Endothelial cell of umbilical vein (primary cell): Measurements from ENCODE around the gene APOL4. TPM values are rescaled to one million over a fixed set of nuclear protein-coding genes. Genes with fewer than 3 reads are reported as not detected.

ENCODE experiments used
- BruUV-seq: library from RNA; stranded (reverse); fragments of 400-500 nt; replicated peaks from 2 replicates; lab custom pipeline; 2021; lab: Mats Ljungman, UMichigan
- CTCF ChIA-PET: fragments of 300-600, 350-600 bp; sonication (Branson Sonifier 250); formaldehyde crosslinking; loops from one replicate; lab custom pipeline; 2021; ENCODE audit warnings: antibody characterized with exemption, inconsistent platforms; lab: Charles Lee
- POLR2A ChIA-PET: fragments of 300-600, 350-600 bp; sonication (Branson Sonifier 250); formaldehyde crosslinking; loops from one replicate; lab custom pipeline; 2021; ENCODE audit warnings: antibody characterized with exemption, inconsistent platforms; lab: Charles Lee
- DNase-seq: peaks from one replicate; pipeline ENCODE4 v3.0.0-alpha.2; 2011; ENCODE audit warnings: low read depth, low spot score
- FAIRE-seq: peaks from 2 replicates; lab custom pipeline; 2011; peaks lifted over from hg19 to GRCh38; lab: Jason Lieb, UNC
- H2AFZ ChIP-seq: 2 replicates; pipeline ENCODE4 v1.6.0; 2012; ENCODE audit warnings: low read depth, low read length, control low read depth, inconsistent platforms
- H3K27ac ChIP-seq: 2 replicates; pipeline ENCODE4 v1.5.1; 2011; ENCODE audit warnings: low read depth, mild to moderate bottlenecking, control low read depth, low read length, moderate library complexity; ENCODE audit not compliant: insufficient read depth
- H3K27me3 ChIP-seq, 2 experiments: 2 replicates each; pipeline versions ENCODE4 v1.6.0 to v1.6.1; 2011; ENCODE audit warnings: low read length in 2 of 2, mixed read lengths in 1 of 2; ENCODE audit not compliant: control insufficient read depth in 2 of 2, insufficient read depth in 2 of 2
- H3K36me3 ChIP-seq, 2 experiments: 2 replicates in 1 of 2; 3 replicates in 1 of 2; pipeline ENCODE4 v1.5.1; 2011; ENCODE audit warnings: low read length in 2 of 2, mild to moderate bottlenecking in 1 of 2, moderate library complexity in 1 of 2; ENCODE audit not compliant: control insufficient read depth in 2 of 2, insufficient read depth in 2 of 2; ENCODE audit errors: extremely low read depth in 1 of 2
- H3K4me1 ChIP-seq: 3 replicates; pipeline ENCODE4 v1.5.1; 2011; ENCODE audit warnings: mild to moderate bottlenecking, low read length; ENCODE audit not compliant: control insufficient read depth, insufficient read depth; ENCODE audit errors: extremely low read depth
- H3K4me2 ChIP-seq: 2 replicates; pipeline ENCODE4 v1.6.1; 2011; ENCODE audit warnings: low read length, control low read depth, mixed read lengths; ENCODE audit not compliant: insufficient read depth
- H3K4me3 ChIP-seq, 3 experiments: fragments of 200-600 bp in 1 of 3; sonication (generic), shearing (Covaris generic) in 1 of 3; replicated peaks in 1 of 3; 2 replicates each; pipeline ENCODE4 v1.5.1; 2011 to 2016; ENCODE audit warnings: control low read depth in 3 of 3, low read length in 3 of 3, mild to moderate bottlenecking in 2 of 3, inconsistent platforms in 1 of 3, low read depth in 1 of 3, moderate library complexity in 1 of 3; ENCODE audit not compliant: insufficient read depth in 1 of 3
- H3K79me2 ChIP-seq: 2 replicates; pipeline ENCODE4 v1.6.0; 2012; ENCODE audit warnings: low read length, inconsistent platforms; ENCODE audit not compliant: control insufficient read depth, insufficient read depth
- H3K9ac ChIP-seq: replicated peaks from 2 replicates; pipeline ENCODE3; 2011; ENCODE audit warnings: low read length, control low read depth; ENCODE audit not compliant: insufficient read depth; ENCODE audit errors: extremely low read depth
- H3K9me1 ChIP-seq: replicated peaks from 3 replicates; pipeline ENCODE4 v1.6.0; 2011; ENCODE audit warnings: mild to moderate bottlenecking, low read length; ENCODE audit not compliant: control insufficient read depth, insufficient read depth; ENCODE audit errors: extremely low read depth
- H3K9me3 ChIP-seq: replicated peaks from 2 replicates; pipeline ENCODE4 v1.5.1; 2012; ENCODE audit warnings: low read length, inconsistent platforms; ENCODE audit not compliant: control insufficient read depth, insufficient read depth
- H4K20me1 ChIP-seq: replicated peaks from 2 replicates; pipeline ENCODE3; 2011; ENCODE audit warnings: mild to moderate bottlenecking, low read length; ENCODE audit not compliant: control insufficient read depth, insufficient read depth; ENCODE audit errors: extremely low read depth
- EZH2 ChIP-seq: IDR thresholded peaks from 2 replicates; pipeline ENCODE4 v1.6.1; 2012; ENCODE audit warnings: borderline replicate concordance, low read depth, mild to moderate bottlenecking, moderate library complexity, low read length, inconsistent platforms; ENCODE audit not compliant: severe bottlenecking
- FOS ChIP-seq: IDR thresholded peaks from 2 replicates; pipeline ENCODE4 v1.6.1; 2011; ENCODE audit warnings: mild to moderate bottlenecking, low read length, moderate library complexity, borderline replicate concordance; ENCODE audit not compliant: insufficient read depth
- GATA2 ChIP-seq: IDR thresholded peaks from 2 replicates; pipeline ENCODE4 v1.7.0; 2011; ENCODE audit warnings: low read depth, mild to moderate bottlenecking, moderate library complexity, mixed read lengths, low read length; ENCODE audit not compliant: insufficient read length, insufficient read depth
- JUN ChIP-seq: IDR thresholded peaks from 2 replicates; pipeline ENCODE4 v1.6.1; 2011; ENCODE audit warnings: borderline replicate concordance, low read depth; ENCODE audit not compliant: insufficient read length, insufficient read depth
- MYC ChIP-seq: IDR thresholded peaks from one replicate; pipeline ENCODE4 v1.6.1; 2011; ENCODE audit warnings: mild to moderate bottlenecking, low read depth, low read length
- POLR2A ChIP-seq: IDR thresholded peaks from 2 replicates; pipeline ENCODE4 v1.6.1; 2012; ENCODE audit warnings: low read depth, mild to moderate bottlenecking, control low read depth, low read length
- POLR2AphosphoS5 ChIP-seq: IDR thresholded peaks from 2 replicates; pipeline ENCODE4 v1.6.1; 2012; ENCODE audit warnings: low read depth, mild to moderate bottlenecking, control low read depth, low read length, moderate library complexity; ENCODE audit not compliant: insufficient read depth
- dilution Hi-C: fragments of 300-500 bp; cut with MboI; formaldehyde crosslinking; loops from one replicate; pipeline ENCODE4 v1.15.0; 2019; ENCODE audit warnings: low sequenced_read_pairs; ENCODE audit not compliant: extremely low pct_ligation_motif_present
- intact Hi-C: fragments of 100-400 bp; cut with micrococcal nuclease; formaldehyde crosslinking; loops from one replicate; pipeline ENCODE4 v1.10.0; 2022
- polyA plus RNA-seq, 4 experiments: library from polyadenylated mRNA; depleted of rRNA in 3 of 4; stranded (reverse) in 3 of 4; unstranded in 1 of 4; fragments of >200 nt; gene quantifications; 2 replicates each; pipeline versions ENCODE4 v1.2.1 to v1.2.3, GENCODE V29; 2011 to 2012; ENCODE audit warnings: missing spikeins in 1 of 4
- total RNA-seq: library from RNA; stranded (reverse); gene quantifications from 2 replicates; pipeline ENCODE4 v1.2.3, GENCODE V29; 2021
- TF ChIP-seq, protein P1 (sequence below): IDR thresholded peaks from 2 replicates; pipeline ENCODE4 v1.6.1; 2011; ENCODE audit not compliant: insufficient read depth, insufficient read length
- TF ChIP-seq, protein P2 (sequence below), 2 donors: IDR thresholded peaks; 1 replicate in 1 of 2; 2 replicates in 1 of 2; pipeline ENCODE4 v1.5.1; 2011; ENCODE audit warnings: low read length in 2 of 2, mild to moderate bottlenecking in 2 of 2, moderate library complexity in 2 of 2, control low read depth in 1 of 2, inconsistent platforms in 1 of 2, low read depth in 1 of 2; ENCODE audit not compliant: insufficient read depth in 1 of 2; ENCODE audit errors: extremely low read depth in 1 of 2

Gene APOL4
- total and polyA plus RNA-seq, 2 donors (not counting 3 experiments of a cell fraction or from before 2014, with no cell fraction given): 0.33 to 0.97 TPM

- ChIA-PET POLR2A (no interaction called here), CTCF (no interaction called here)
- Histone ChIP-seq H3K79me2 (no peaks in the 10 kb centered on the region), H3K4me3 (no peak overlapping the region), H3K27me3 (no peaks in the 10 kb centered on the region), H2AFZ (no peak overlapping the region), H3K36me3 (no peaks in the 10 kb centered on the region), H3K9me3 (no peaks in the 10 kb centered on the region), H4K20me1 (no peaks in the 10 kb centered on the region), H3K27ac (no peak overlapping the region), H3K9me1 (no peaks in the 10 kb centered on the region), H3K4me2 (no peak overlapping the region), H3K9ac (no peak overlapping the region), H3K4me1 (no peaks in the 10 kb centered on the region)
- dilution Hi-C loops: no loop called here
- no TSS peak for BruUV-seq
- intact Hi-C loops: no loop called here
- FAIRE-seq: no peak
- no peak for DNase-seq
- TF ChIP-seq MYC (no peak), EZH2 (no peak), POLR2A (no peak), JUN (no peak), POLR2AphosphoS5 (no peak), FOS (no peak), GATA2 (no peak)
- TF ChIP-seq, protein P1, sequence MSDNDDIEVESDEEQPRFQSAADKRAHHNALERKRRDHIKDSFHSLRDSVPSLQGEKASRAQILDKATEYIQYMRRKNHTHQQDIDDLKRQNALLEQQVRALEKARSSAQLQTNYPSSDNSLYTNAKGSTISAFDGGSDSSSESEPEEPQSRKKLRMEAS: no peak
- TF ChIP-seq, protein P2, sequence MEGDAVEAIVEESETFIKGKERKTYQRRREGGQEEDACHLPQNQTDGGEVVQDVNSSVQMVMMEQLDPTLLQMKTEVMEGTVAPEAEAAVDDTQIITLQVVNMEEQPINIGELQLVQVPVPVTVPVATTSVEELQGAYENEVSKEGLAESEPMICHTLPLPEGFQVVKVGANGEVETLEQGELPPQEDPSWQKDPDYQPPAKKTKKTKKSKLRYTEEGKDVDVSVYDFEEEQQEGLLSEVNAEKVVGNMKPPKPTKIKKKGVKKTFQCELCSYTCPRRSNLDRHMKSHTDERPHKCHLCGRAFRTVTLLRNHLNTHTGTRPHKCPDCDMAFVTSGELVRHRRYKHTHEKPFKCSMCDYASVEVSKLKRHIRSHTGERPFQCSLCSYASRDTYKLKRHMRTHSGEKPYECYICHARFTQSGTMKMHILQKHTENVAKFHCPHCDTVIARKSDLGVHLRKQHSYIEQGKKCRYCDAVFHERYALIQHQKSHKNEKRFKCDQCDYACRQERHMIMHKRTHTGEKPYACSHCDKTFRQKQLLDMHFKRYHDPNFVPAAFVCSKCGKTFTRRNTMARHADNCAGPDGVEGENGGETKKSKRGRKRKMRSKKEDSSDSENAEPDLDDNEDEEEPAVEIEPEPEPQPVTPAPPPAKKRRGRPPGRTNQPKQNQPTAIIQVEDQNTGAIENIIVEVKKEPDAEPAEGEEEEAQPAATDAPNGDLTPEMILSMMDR (IDR thresholded peaks at IDR 0.05; ENCODE audit: extremely low read depth in 1 of 2, insufficient read depth in 1 of 2, low read depth in 1 of 2, low read length in 2 of 2): no peak
These were observed 44.3 kb upstream of the APOL4 start for GRCh38 chr22:36245805-36246356.
